ENCODE measurements around the gene ADAM15.

Gene ADAM15

DNA sequence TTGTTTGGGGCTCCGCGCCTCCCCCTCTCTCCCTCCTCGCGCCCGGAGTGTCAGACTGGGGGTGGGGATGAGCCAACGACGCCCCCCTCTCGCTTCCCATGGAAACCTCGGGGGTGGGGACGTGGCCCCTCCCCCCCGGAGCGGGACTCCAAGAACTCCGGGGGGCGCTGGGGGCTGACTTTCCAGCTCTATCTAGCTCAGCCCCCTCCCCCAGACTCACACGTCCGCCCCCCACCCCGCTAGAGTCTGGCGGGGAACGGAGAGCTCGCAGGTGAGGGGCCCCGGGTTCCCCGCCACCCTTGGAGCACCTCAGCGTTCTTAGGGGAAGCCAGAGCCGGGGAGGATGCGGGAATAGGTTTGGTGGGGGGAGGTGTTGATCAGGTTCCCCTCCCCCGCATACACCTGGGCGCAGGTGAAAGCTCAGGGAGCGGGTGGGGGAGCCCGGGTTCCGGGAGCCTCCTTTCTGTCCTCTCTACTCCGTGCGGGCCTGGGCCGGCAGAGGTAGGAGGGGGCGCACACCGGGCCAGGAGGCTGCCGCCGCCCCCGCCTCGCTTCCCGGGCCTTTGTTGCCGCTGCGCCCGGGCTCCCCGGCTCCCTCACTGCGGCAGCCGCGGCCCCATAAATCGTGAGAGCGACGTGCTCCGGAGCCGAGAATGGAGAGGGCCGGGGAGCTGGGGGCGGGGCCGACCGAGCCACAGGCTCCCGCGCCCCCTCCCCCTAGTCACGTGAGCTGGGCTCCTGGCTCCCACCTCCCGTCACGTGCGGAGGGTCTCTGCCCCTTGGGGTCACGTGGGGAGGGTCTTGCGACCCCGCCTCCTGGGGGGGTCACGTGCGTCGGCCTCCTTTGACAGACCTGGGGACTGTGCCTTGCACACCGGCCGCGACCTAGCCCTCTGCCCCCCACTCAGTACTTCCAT, 29.5 kb downstream of the ADAM15 start:
- CTCF ChIA-PET, result interaction anchor here (0.8 to 1.7 kb wide), 6 partner anchors 10 to 40 kb away, joined by 3 to 9 read pairs (median 3); partner anchors contain the start of gene EFNA4
- Mint-ChIP-seq H3K27ac (no peak overlapping the region), H3K4me1 (peaks cover 75% of the 10 kb centered on the region), H3K4me3 (no peak overlapping the region), H3K27me3 (peaks cover 85% of the 10 kb centered on the region), H3K9me3 (no peaks in the 10 kb centered on the region), H3K36me3 (peaks cover 6% of the 10 kb centered on the region)
- DNase-seq, result peak; percentile 65

DNA sequence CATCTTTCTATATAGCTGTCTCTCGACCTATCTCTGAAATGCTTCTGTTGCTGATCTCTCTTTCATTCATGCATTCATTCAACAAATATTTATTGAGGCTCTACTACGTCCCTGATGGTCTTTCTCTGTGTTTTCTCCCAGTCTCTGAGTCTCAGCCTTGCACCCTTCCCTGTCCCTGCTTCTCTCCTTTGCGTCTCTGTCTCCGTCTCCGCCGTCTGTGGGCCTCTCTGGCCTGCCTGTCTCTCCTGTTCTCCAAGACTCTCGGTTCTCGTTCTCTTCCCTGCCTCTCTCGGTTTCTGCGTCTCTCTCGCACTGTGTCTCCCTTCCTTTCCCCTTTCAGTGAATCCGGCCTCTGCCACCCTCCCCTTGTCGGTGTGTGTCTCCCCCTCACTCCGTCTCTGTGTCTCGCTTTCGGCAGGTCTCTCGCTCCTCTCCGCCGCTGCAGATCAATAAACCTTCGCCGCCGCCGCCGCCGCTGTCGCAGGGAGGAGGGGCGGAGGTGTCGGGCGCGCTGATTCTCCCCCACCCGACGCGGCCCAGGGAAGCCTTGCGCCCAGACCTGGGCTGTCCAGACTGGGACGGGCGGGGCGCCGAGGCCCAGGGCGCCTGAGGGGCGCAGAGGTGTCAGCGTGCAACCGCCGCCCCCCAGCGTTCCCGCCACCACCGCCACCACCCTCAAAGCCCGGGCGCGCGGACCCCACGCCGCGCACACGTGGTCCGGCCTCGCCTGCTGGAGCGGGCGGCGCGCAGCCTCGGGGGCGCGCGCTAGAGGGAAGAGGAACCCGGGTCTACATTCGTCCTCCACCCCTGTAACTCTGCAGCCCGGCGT, 30.6 kb downstream of the ADAM15 start:
- Mint-ChIP-seq H3K36me3 (peaks cover 6% of the 10 kb centered on the region), H3K4me1 (peaks cover 71% of the 10 kb centered on the region), H3K27me3 (peaks cover 82% of the 10 kb centered on the region), H3K9me3 (no peaks in the 10 kb centered on the region), H3K27ac (no peak overlapping the region), H3K4me3 (peak overlapping the region; percentile 47)
- CTCF ChIA-PET, result interaction anchor here (0.8 to 4.0 kb wide), 5 partner anchors 12 to 41 kb away, joined by 3 to 140 read pairs (median 3); partner anchors contain the start of gene EFNA4
- DNase-seq, result peak; percentile 53

DNA sequence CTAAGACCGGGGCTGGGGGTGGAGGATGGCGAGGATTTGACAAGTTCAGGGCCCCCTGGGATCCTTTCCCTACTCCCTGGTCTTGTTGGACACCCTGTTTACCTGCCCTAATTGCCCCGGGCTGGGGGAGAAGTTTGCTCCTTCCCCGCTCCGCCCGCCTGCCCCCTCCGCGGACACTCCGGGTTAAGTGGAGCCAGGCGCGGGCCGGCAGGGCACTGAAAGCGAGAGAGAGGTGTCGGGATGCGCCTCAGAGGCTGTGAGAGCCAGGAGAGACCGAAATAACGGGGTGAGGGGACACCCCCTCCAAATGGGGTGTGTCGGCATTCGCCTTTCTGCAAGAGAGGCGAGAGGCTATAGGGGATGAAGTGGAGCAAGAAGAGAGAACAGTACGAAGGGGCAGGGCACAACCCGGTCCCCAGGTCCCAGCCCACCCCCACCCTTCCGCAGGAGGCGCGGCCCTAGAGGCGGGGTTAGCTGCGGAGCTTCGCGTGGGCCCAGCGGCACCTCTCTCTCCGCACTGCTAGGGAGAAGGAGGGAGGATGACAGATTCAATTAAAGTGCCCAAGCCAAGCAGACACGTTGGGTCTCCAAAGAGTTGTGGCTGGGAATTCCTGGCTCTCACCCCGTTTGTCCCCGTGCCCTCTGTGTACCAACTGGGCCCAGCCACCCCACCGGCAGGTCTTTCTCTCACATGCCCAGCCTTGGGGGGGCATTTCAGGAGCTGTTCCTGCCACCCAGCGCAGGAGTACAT, 31.4 kb downstream of the ADAM15 start:
- no peak overlapping the region for H3K27ac Mint-ChIP-seq
- H3K4me3 Mint-ChIP-seq, result peak overlapping the region; percentile 55
- CTCF ChIA-PET, result interaction anchor here (0.7 to 4.0 kb wide), 2 partner anchors 17 to 29 kb away, joined by 3 to 140 read pairs; partner anchors contain the start of gene EFNA4
- no peaks in the 10 kb centered on the region for H3K9me3 Mint-ChIP-seq
- H3K4me1 Mint-ChIP-seq, result peaks cover 63% of the 10 kb centered on the region
- peaks cover 11% of the 10 kb centered on the region for H3K36me3 Mint-ChIP-seq
- H3K27me3 Mint-ChIP-seq, result peaks cover 74% of the 10 kb centered on the region
- peak; percentile 59 for DNase-seq

DNA sequence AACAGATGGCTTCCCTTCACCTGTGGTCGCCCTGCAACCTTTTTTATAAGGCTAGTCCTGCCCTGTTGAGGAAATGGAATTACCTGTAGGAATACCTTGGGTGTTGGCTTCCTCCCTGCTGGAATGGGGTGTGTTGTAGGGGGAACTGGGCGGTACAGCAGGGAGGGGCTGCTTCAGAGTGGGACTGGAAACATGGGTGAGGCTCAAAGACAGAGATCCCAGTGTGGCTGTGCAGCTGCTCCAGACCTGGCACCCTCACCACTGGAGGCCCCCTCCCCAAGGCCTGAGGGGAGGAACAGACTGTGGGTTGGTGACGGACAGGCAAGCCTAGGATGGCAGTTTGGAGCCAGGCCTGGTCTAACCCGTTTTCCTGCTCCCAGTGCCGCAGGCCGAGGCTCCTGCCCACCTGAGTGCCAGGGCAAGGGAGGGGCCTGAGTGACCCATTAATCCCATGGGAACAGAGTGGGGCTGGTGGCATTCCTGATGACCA, 32.0 kb downstream of the ADAM15 start:
- Mint-ChIP-seq H3K27me3 (peaks cover 68% of the 10 kb centered on the region), H3K9me3 (no peaks in the 10 kb centered on the region), H3K4me1 (peaks cover 58% of the 10 kb centered on the region), H3K36me3 (peaks cover 11% of the 10 kb centered on the region), H3K4me3 (no peak overlapping the region), H3K27ac (no peak overlapping the region)
- DNase-seq, result no peak
- CTCF ChIA-PET, result interaction anchor here (0.7 to 4.0 kb wide), 4 partner anchors 8 to 66 kb away, joined by 3 to 140 read pairs (median 9); partner anchors contain the start of gene EFNA4

DNA sequence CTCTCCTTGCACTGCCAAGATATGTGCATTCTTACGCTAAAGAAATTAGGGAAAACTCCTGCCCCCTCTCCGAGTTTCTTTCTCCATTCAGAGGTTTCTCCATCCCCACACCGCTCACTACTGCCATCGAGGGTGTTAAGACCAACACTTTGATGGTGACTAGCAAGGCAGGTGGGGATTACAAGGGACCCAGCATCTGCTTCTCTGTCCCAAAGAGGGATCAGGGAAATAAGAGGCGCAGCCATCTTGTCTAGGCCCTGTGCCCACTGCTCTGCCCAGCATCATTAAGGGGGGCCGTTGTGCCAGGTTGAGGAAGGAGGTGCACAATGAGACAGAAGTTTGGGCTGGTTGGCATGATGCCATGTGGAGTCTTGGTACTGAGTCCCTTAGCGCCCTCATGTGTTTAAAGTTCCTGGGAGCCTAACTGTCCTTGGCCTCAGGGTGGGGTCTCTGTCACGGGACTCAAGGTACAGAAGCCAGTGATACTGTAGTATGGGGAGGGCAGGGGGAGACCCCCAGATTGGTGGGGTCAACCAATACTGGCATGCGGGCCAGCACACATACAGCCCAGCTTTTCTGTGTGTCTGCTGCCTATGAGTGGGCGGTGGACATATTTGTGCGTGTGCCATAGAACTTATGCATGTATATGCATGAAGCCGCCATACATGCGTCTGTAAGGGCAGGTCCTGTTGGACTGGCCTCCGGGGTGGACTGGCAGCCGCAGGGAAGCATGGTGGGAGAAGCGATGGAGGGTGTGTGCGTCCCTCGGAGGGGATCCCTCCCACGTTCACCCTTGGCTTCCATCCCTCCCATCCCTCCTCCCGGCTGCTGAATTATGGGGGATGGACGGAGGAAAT, 33.0 kb downstream of the ADAM15 start:
- peaks cover 66% of the 10 kb centered on the region for H3K27me3 Mint-ChIP-seq
- H3K4me1 Mint-ChIP-seq, result peaks cover 54% of the 10 kb centered on the region
- DNase-seq, result peak; percentile 58

DNA sequence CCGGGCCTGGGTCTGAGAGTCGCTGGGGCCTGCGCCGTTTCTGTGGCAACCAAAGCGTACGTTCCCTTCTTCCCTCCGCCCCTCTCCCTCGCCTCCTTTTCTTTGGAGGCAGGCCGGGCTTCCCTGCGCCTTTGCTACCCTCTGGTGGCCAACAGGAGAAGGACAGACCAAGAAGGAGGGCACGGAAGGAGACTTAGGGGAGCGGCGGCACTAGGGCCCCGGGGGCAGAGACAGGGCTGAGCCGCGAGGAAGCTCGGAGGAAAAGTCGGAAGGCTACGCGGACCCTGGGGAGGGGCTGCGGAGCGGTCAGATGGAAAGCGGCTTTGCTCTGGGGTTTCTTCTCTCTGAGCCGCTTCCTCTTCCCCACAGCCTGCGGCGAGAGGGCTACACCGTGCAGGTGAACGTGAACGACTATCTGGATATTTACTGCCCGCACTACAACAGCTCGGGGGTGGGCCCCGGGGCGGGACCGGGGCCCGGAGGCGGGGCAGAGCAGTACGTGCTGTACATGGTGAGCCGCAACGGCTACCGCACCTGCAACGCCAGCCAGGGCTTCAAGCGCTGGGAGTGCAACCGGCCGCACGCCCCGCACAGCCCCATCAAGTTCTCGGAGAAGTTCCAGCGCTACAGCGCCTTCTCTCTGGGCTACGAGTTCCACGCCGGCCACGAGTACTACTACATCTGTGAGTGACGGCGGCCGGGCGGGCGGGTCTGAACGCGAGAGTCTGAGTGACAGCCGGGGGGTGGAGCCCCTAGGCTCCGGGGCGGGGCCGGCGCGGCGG, 33.8 kb downstream of the ADAM15 start:
- H3K36me3 Mint-ChIP-seq, result peaks cover 9% of the 10 kb centered on the region
- H3K27ac Mint-ChIP-seq, result peak overlapping the region; percentile 92
- H3K4me3 Mint-ChIP-seq, result peak overlapping the region; percentile 82
- no peaks in the 10 kb centered on the region for H3K9me3 Mint-ChIP-seq
- DNase-seq, result peak; percentile 94
- CTCF ChIA-PET, result interaction anchor here (0.6 to 4.0 kb wide), 36 partner anchors 10 to 605 kb away, joined by 3 to 140 read pairs (median 5); partner anchors contain the start of genes ADAM15, EFNA4, FLAD1 and KRTCAP2
- peaks cover 45% of the 10 kb centered on the region for H3K4me1 Mint-ChIP-seq
- peaks cover 60% of the 10 kb centered on the region for H3K27me3 Mint-ChIP-seq

More for the DNA sequence above, 33.0 kb downstream of the ADAM15 start:
- Mint-ChIP-seq H3K4me3 (peak overlapping the region; percentile 82), H3K27ac (peak overlapping the region; percentile 60), H3K9me3 (no peaks in the 10 kb centered on the region), H3K36me3 (peaks cover 11% of the 10 kb centered on the region)
- CTCF ChIA-PET, result interaction anchor here (1.0 to 4.0 kb wide), 22 partner anchors 9 to 340 kb away, joined by 3 to 140 read pairs (median 5); partner anchors contain the start of genes ADAM15, EFNA4, FLAD1 and KRTCAP2

DNA sequence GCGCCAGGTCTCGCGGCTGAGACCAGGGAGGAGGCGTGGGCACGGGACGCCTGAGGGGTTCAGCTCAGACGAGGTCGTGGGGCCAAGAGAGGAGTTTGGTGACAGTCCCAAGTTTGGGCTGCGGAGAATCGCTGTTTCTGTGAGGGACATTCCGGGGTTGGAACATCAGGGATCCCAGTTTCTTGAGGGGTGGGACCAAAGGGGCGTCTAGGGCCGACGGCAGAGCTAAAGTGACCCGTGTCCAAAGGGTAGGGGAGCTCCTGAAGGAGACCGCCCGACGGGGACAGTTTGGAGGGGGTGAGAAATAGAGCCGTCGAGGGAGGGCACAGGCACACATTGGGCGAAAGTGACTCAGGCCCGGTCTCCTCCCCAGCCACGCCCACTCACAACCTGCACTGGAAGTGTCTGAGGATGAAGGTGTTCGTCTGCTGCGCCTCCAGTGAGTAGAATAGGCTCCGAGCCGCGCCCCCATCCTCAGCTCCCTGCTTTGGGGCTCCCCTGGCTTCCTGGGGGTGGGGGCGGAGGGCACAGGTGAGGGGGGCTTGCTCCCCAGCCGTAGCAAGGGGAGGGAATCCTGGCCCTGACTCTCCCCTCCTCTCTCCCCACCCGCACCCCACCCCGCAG, 34.5 kb downstream of the ADAM15 start:
- Mint-ChIP-seq H3K4me1 (peaks cover 44% of the 10 kb centered on the region), H3K4me3 (peak overlapping the region; percentile 82), H3K9me3 (no peaks in the 10 kb centered on the region), H3K27ac (peak overlapping the region; percentile 92), H3K27me3 (peaks cover 53% of the 10 kb centered on the region), H3K36me3 (peaks cover 9% of the 10 kb centered on the region)
- peak; percentile 81 for DNase-seq
- CTCF ChIA-PET, result interaction anchor here (0.9 to 4.0 kb wide), 30 partner anchors 10 to 606 kb away, joined by 3 to 140 read pairs (median 6); partner anchors contain the start of genes ADAM15, EFNA4, KRTCAP2 and LENEP

DNA sequence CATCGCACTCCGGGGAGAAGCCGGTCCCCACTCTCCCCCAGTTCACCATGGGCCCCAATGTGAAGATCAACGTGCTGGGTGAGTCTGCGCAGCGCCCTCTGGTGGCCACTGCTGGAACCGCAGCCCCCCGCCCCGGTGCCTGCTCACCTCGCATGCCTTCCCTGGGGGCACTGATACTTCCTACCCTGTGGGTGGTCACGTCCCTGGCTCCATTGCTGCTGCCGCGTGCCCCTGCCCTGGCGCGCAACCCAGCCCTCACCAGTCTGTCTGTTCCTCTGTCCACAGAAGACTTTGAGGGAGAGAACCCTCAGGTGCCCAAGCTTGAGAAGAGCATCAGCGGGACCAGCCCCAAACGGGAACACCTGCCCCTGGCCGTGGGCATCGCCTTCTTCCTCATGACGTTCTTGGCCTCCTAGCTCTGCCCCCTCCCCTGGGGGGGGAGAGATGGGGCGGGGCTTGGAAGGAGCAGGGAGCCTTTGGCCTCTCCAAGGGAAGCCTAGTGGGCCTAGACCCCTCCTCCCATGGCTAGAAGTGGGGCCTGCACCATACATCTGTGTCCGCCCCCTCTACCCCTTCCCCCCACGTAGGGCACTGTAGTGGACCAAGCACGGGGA, 35.1 kb downstream of the ADAM15 start:
- CTCF ChIA-PET, result interaction anchor here (1.0 to 4.0 kb wide), 13 partner anchors 11 to 607 kb away, joined by 3 to 140 read pairs (median 13); partner anchors contain the start of genes ADAM15, EFNA4 and KRTCAP2
- peaks cover 9% of the 10 kb centered on the region for H3K36me3 Mint-ChIP-seq
- peaks cover 48% of the 10 kb centered on the region for H3K27me3 Mint-ChIP-seq

DNA sequence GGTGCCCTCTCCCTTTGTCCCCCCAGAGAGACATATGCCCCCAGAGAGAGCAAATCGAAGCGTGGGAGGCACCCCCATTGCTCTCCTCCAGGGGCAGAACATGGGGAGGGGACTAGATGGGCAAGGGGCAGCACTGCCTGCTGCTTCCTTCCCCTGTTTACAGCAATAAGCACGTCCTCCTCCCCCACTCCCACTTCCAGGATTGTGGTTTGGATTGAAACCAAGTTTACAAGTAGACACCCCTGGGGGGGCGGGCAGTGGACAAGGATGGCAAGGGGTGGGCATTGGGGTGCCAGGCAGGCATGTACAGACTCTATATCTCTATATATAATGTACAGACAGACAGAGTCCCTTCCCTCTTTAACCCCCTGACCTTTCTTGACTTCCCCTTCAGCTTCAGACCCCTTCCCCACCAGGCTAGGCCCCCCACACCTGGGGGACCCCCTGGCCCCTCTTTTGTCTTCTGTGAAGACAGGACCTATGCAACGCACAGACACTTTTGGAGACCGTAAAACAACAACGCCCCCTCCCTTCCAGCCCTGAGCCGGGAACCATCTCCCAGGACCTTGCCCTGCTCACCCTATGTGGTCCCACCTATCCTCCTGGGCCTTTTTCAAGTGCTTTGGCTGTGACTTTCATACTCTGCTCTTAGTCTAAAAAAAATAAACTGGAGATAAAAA, 35.9 kb downstream of the ADAM15 start:
- Mint-ChIP-seq H3K27me3 (peaks cover 47% of the 10 kb centered on the region), H3K4me1 (peaks cover 40% of the 10 kb centered on the region), H3K9me3 (no peaks in the 10 kb centered on the region), H3K4me3 (no peak overlapping the region), H3K36me3 (peaks cover 5% of the 10 kb centered on the region), H3K27ac (no peak overlapping the region)
- no peak for DNase-seq
- CTCF ChIA-PET, result interaction anchor here (1.0 to 3.9 kb wide), 8 partner anchors 34 to 527 kb away, joined by 3 to 46 read pairs (median 10); partner anchors contain the start of genes ADAM15 and KRTCAP2

More for the DNA sequence above, 35.1 kb downstream of the ADAM15 start:
- H3K4me3 Mint-ChIP-seq, result peak overlapping the region; percentile 82
- peak; percentile 88 for DNase-seq
- H3K9me3 Mint-ChIP-seq, result no peaks in the 10 kb centered on the region
- H3K27ac Mint-ChIP-seq, result peak overlapping the region; percentile 71
- H3K4me1 Mint-ChIP-seq, result peaks cover 43% of the 10 kb centered on the region

DNA sequence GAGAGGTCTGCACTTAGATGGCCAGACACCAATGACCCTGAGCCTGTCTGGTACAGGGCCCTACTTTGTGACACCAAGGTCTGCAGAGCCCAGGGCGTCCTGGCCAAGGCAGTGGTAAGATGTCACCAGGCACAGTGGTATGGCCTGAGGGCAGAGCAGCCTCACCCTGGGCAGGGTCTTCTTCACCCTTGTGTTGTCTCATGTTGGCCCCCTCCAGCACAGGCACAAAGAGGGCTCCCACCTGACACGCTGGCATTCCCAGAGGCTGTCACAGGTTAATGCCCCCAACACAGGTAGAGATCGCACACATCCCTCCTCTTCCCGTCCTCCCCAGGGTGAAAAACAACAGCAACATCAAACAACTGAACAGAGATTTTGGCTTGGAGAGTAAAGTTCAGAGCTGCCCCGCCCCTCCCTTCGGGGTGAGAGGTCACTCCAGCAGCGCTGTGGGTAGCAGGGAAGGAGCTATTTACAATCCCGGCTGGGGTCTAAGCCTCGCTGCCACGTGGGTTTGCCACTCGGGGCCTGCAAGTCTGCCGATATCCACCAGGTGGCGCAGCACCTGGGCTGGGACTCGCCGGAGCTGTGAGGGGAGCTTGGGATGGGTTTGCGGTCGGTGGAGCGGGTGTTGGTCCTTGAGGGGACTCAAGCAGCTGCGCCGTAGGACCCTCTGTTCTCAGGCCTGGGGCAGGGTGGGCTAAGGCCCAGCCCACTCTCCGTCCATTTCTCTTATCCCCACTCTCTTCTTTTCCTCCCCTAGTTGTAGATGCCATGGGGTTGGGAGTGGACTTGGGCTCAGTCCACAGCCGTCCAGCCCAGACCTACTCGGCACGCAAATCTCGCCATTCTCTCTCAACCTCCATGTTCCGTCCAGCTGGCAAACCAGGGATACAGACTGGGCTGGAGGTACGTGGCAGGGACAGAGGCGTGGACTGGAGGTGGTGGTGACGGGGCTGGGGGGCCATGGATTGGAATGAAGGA, 40.2 kb downstream of the ADAM15 start:
- Mint-ChIP-seq H3K27ac (no peak overlapping the region), H3K4me1 (peaks cover 6% of the 10 kb centered on the region), H3K27me3 (peaks cover 59% of the 10 kb centered on the region), H3K36me3 (peaks cover 5% of the 10 kb centered on the region), H3K4me3 (no peak overlapping the region), H3K9me3 (no peaks in the 10 kb centered on the region)
- peak; percentile 86 for DNase-seq
- CTCF ChIA-PET, result interaction anchor here (0.6 to 5.3 kb wide), 29 partner anchors 9 to 501 kb away, joined by 3 to 226 read pairs (median 5); partner anchors contain the start of genes ADAM15, EFNA3, KRTCAP2 and TRIM46
